ENCODE results near the gene GALNT9. TPM values are rescaled to one million over a fixed set of nuclear protein-coding genes. Genes with fewer than 3 reads are reported as not detected.

The GALNT9 gene
- total and polyA plus RNA-seq, 7 donors, result 0.28 to 5.0 (median 2.8) TPM; not detected in 2

DNA sequence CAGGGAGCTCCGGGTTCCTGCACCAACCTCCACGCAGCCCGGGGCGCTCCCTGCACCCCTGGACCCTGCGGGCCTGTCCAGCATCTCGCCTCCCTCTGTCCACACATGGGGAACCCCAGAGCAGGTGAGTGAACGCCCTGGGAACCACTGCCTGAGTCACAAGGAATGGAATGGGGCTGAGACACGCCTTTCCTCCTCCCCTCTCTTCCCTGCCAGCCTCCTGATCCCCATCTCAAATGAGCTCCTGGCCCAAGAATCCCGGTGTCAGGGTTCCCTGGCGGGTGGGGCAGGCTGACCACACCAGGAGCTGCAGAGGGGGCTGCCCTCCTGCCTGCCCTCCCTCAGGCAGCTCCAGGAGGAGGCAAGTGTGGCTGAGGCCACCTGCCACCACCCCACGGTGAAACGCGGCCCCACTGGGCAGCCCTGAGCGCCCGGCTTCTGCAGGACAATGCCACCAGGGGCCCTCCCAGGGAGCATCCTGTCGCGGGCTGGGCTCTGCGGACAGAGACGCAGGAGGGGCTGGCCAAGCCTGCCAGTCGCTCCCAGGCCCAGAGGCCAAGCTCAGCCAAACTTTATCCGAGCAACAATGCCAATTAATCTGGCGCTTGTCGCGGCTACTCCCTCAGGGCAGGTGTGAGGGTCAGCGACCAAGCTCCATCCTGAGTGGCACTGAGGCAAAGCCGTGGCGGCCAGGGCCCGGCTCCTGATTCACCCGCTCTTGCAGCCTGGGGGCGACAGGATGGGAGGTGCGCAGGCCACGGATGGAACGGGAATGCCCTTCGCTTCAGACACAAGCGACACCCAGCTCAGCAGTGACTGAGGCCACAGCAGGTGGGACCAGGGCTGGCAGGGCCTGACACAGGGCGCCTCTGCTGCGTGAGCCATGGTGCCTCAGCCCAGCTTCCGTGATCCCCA lies 44.3 kb downstream of the GALNT9 start:
- no peaks in the 10 kb centered on the region for H3K36me3 ChIP-seq
- no peak overlapping the region for H3K27ac ChIP-seq
- peaks cover 0 to 14% (median 11%) of the 10 kb centered on the region in 4 donors for H3K4me1 ChIP-seq
- peaks cover 0 to 36% (median 34%) of the 10 kb centered on the region in 3 donors for H3K27me3 ChIP-seq
- TF ChIP-seq, protein P1, sequence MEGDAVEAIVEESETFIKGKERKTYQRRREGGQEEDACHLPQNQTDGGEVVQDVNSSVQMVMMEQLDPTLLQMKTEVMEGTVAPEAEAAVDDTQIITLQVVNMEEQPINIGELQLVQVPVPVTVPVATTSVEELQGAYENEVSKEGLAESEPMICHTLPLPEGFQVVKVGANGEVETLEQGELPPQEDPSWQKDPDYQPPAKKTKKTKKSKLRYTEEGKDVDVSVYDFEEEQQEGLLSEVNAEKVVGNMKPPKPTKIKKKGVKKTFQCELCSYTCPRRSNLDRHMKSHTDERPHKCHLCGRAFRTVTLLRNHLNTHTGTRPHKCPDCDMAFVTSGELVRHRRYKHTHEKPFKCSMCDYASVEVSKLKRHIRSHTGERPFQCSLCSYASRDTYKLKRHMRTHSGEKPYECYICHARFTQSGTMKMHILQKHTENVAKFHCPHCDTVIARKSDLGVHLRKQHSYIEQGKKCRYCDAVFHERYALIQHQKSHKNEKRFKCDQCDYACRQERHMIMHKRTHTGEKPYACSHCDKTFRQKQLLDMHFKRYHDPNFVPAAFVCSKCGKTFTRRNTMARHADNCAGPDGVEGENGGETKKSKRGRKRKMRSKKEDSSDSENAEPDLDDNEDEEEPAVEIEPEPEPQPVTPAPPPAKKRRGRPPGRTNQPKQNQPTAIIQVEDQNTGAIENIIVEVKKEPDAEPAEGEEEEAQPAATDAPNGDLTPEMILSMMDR (IDR thresholded peaks at IDR 0.05), result no peak
- TF ChIP-seq EP300 (IDR thresholded peaks at IDR 0.05) (no peak), POLR2AphosphoS5 (IDR thresholded peaks at IDR 0.05) (no peak), POLR2A (IDR thresholded peaks at IDR 0.05) (no peak)
- H3K4me3 ChIP-seq, result no peak overlapping the region
- intact Hi-C loops (cut with DNase I), result loop anchor here (5.0 kb wide), 1 partner anchor 42 kb away; the partner anchor contains the start of gene GALNT9
- WGBS, 2 donors, result 67 to 71% methylated on average over 38 of the region's 38 CpGs
- no peaks in the 10 kb centered on the region for H3K9me3 ChIP-seq
- no peak for DNase-seq

- no peak for DNase-seq
- peaks cover 0 to 45% (median 42%) of the 10 kb centered on the region in 3 donors for H3K27me3 ChIP-seq
- no peak overlapping the region for H3K27ac ChIP-seq
- WGBS, 2 donors, result 67 to 76% methylated on average over 33 of the region's 33 CpGs
- no peak for TF ChIP-seq POLR2A (IDR thresholded peaks at IDR 0.05)
- TF ChIP-seq, protein P1 (IDR thresholded peaks at IDR 0.05), result peak in 1 of 4 experiments; percentile 32
- TF ChIP-seq EP300 (IDR thresholded peaks at IDR 0.05), result no peak
- TF ChIP-seq POLR2AphosphoS5 (IDR thresholded peaks at IDR 0.05), result no peak
- no peaks in the 10 kb centered on the region for H3K9me3 ChIP-seq
- H3K4me1 ChIP-seq, result peaks cover 0 to 14% (median 11%) of the 10 kb centered on the region in 4 donors
- intact Hi-C loops (cut with DNase I), result no loop called here
- H3K36me3 ChIP-seq, result no peaks in the 10 kb centered on the region
- no peak overlapping the region for H3K4me3 ChIP-seq
Measured at GRCh38 chr12:132284071-132284826, 45.1 kb downstream of the GALNT9 start.

DNA sequence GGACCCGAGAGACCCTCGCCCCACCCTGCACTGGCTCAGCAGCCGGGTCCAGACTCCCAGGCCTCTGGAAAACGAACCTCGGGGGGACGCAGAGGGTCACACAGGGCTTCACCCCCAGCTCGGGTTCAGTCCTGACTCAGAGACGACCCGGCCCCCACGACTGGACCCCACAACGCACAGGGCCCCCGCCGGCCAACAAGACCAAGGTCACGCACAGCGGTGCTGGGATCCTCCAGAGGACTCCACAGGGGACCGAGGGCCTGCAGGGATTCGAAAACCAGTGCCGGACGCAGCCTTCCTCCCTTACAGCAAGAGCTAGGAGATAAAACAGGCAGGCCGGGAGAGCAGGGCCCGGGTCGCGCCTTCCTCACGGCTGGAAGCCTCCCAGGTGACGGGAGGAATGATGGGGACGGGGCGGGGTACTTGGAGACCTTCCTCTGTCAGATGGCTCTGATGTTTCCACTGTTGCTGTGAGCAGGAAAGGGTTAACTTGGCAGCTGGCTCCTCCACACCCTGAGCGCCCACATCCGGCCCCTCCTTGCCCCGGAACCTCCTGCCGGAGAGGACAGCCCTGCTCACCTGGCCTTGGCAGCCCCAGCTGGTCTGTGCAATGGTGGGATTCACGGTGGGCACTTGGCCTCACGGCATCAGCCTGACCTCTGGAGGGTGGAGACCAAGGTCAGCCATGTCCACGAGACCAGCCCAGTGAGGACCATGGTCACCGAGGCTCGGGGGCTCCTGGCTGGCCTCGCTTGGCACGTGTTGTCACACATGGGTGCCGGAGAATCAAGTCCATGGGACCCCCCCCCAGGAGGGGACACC lies 46.2 kb downstream of the GALNT9 start:
- H3K27me3 ChIP-seq, result peaks cover 0 to 52% (median 48%) of the 10 kb centered on the region in 3 donors
- no peak for TF ChIP-seq EP300 (IDR thresholded peaks at IDR 0.05)
- no peak for TF ChIP-seq POLR2A (IDR thresholded peaks at IDR 0.05)
- TF ChIP-seq, protein P1 (IDR thresholded peaks at IDR 0.05), result no peak
- no peak for TF ChIP-seq POLR2AphosphoS5 (IDR thresholded peaks at IDR 0.05)
- WGBS, 2 donors, result 41 to 44% methylated on average over 39 of the region's 39 CpGs
- no peak overlapping the region for H3K27ac ChIP-seq
- peaks cover 0 to 14% (median 12%) of the 10 kb centered on the region in 4 donors for H3K4me1 ChIP-seq
- no peak overlapping the region for H3K4me3 ChIP-seq
- intact Hi-C loops (cut with DNase I), result no loop called here
- no peaks in the 10 kb centered on the region for H3K36me3 ChIP-seq
- no peak for DNase-seq
- H3K9me3 ChIP-seq, result no peaks in the 10 kb centered on the region

Measured in sigmoid colon (tissue), 7 donors.